H1 (cell line): ENCODE data around the gene C6orf62. TPM values are rescaled to one million over a fixed set of nuclear protein-coding genes. Genes with fewer than 3 reads are reported as not detected.

Experiments used
- CTCF ChIA-PET: fragments of 300-600 bp; sonication (Branson Sonifier 250); formaldehyde crosslinking; loops from one replicate; lab custom pipeline; 2021; ENCODE audit not compliant: partially characterized antibody; lab: Charles Lee
- POLR2A ChIA-PET: fragments of 300-600 bp; sonication (Branson Sonifier 250); formaldehyde crosslinking; loops from one replicate; lab custom pipeline; 2021; ENCODE audit warnings: inconsistent platforms; ENCODE audit not compliant: partially characterized antibody; lab: Charles Lee
- DNase-seq, 2 experiments: peaks; one replicate each; pipeline versions ENCODE4 v3.0.0 to v3.0.0-alpha.2; 2010 to 2022; ENCODE audit warnings: low spot score in 2 of 2, low read depth in 1 of 2, mixed read lengths in 1 of 2
- FAIRE-seq: peaks from 2 replicates; lab custom pipeline; 2011; peaks lifted over from hg19 to GRCh38; lab: Jason Lieb, UNC
- H2AFZ ChIP-seq: 2 replicates; pipeline ENCODE4 v1.8.1; 2012; ENCODE audit warnings: low read length, inconsistent platforms
- H2AK5ac ChIP-seq: 2 replicates; pipeline ENCODE4 v1.6.1; 2013; ENCODE audit warnings: low read depth, low read length
- H2BK120ac ChIP-seq: replicated peaks from 2 replicates; pipeline ENCODE3; 2013; ENCODE audit warnings: low read depth, low read length, inconsistent platforms
- H2BK12ac ChIP-seq: 2 replicates; pipeline ENCODE4 v1.6.1; 2013; ENCODE audit warnings: low read depth, low read length
- H2BK15ac ChIP-seq: 2 replicates; pipeline ENCODE4 v1.6.1; 2013; ENCODE audit warnings: low read length
- H2BK20ac ChIP-seq: 2 replicates; pipeline ENCODE4 v1.6.1; 2013; ENCODE audit warnings: low read length
- H2BK5ac ChIP-seq: 2 replicates; pipeline ENCODE4 v1.6.1; 2013; ENCODE audit warnings: low read depth, low read length
- H3K14ac ChIP-seq: 2 replicates; pipeline ENCODE4 v1.6.1; 2013; ENCODE audit warnings: inconsistent platforms; ENCODE audit not compliant: insufficient read length
- H3K18ac ChIP-seq: 2 replicates; pipeline ENCODE4 v1.6.1; 2013; ENCODE audit warnings: low read length; ENCODE audit errors: extremely low read depth
- H3K23ac ChIP-seq: 2 replicates; pipeline ENCODE4 v1.6.1; 2013; ENCODE audit warnings: inconsistent platforms; ENCODE audit not compliant: insufficient read length
- H3K23me2 ChIP-seq: 2 replicates; pipeline ENCODE4 v1.6.1; 2013; ENCODE audit warnings: low read depth, low read length
- H3K27ac ChIP-seq: 2 replicates; pipeline ENCODE4 v1.6.1; 2011; ENCODE audit warnings: low read depth, low read length, inconsistent platforms
- H3K27me3 ChIP-seq, 4 experiments: replicated peaks in 1 of 4; 1 replicate in 1 of 4; 2 replicates in 3 of 4; pipeline versions ENCODE4 v1.6.1 to v1.8.1; 2011 to 2013; ENCODE audit warnings: low read length in 3 of 4, mild to moderate bottlenecking in 3 of 4, inconsistent platforms in 2 of 4, mixed read lengths in 2 of 4, moderate library complexity in 1 of 4; ENCODE audit not compliant: control insufficient read depth in 3 of 4, insufficient read depth in 3 of 4; ENCODE audit errors: extremely low read depth in 1 of 4
- H3K36me3 ChIP-seq, 4 experiments: 2 replicates each; pipeline versions ENCODE4 v1.6.1 to v1.8.1; 2011 to 2013; ENCODE audit warnings: mild to moderate bottlenecking in 4 of 4, low read length in 3 of 4, moderate library complexity in 2 of 4, control low read depth in 1 of 4, inconsistent platforms in 1 of 4; ENCODE audit not compliant: insufficient read depth in 4 of 4, control insufficient read depth in 2 of 4
- H3K4ac ChIP-seq: replicated peaks from 2 replicates; pipeline ENCODE3; 2013; ENCODE audit warnings: low read length, low read depth, mixed read lengths, inconsistent platforms; ENCODE audit not compliant: insufficient read length
- H3K4me1 ChIP-seq, 4 experiments: replicated peaks in 1 of 4; 1 replicate in 1 of 4; 2 replicates in 3 of 4; pipeline versions ENCODE4 v1.6.1 to v1.8.1; 2011 to 2013; ENCODE audit warnings: low read length in 3 of 4, inconsistent platforms in 2 of 4, mixed read lengths in 1 of 4; ENCODE audit not compliant: insufficient read depth in 4 of 4, control insufficient read depth in 3 of 4
- H3K4me2 ChIP-seq, 2 experiments: 2 replicates each; pipeline versions ENCODE4 v1.6.1 to v1.8.1; 2011 to 2013; ENCODE audit warnings: low read depth in 2 of 2, low read length in 2 of 2, control low read depth in 1 of 2, inconsistent platforms in 1 of 2, mild to moderate bottlenecking in 1 of 2; ENCODE audit not compliant: insufficient read depth in 1 of 2
- H3K4me3 ChIP-seq, 4 experiments: fragments of 200-600, 300-600 bp in 1 of 4; sonication (generic), shearing (Covaris generic), sonication (Bioruptor Twin) in 1 of 4; 2 replicates each; pipeline versions ENCODE4 v1.5.1 to v1.8.1; 2011 to 2016; ENCODE audit warnings: low read length in 4 of 4, low read depth in 3 of 4, control low read depth in 2 of 4, inconsistent platforms in 2 of 4, mild to moderate bottlenecking in 2 of 4, mixed read lengths in 1 of 4, moderate library complexity in 1 of 4; ENCODE audit not compliant: insufficient read depth in 2 of 4; ENCODE audit errors: extremely low read depth in 1 of 4
- H3K56ac ChIP-seq: replicated peaks from 2 replicates; pipeline ENCODE3; 2013; ENCODE audit warnings: low read depth, mild to moderate bottlenecking, mixed read lengths, low read length, inconsistent platforms; ENCODE audit not compliant: insufficient read length
- H3K79me1 ChIP-seq: 2 replicates; pipeline ENCODE4 v1.6.1; 2013; ENCODE audit warnings: low read depth, low read length, control low read depth
- H3K79me2 ChIP-seq, 2 experiments: 2 replicates each; pipeline versions ENCODE4 v1.6.1 to v1.8.1; 2012 to 2013; ENCODE audit warnings: low read length in 2 of 2, mild to moderate bottlenecking in 2 of 2, inconsistent platforms in 1 of 2; ENCODE audit not compliant: insufficient read depth in 2 of 2, control insufficient read depth in 1 of 2
- H3K9ac ChIP-seq, 4 experiments: replicated peaks in 1 of 4; 1 replicate in 1 of 4; 2 replicates in 3 of 4; pipeline versions ENCODE4 v1.6.1 to v1.8.1; 2011 to 2013; ENCODE audit warnings: low read depth in 3 of 4, low read length in 3 of 4, control low read depth in 2 of 4, mild to moderate bottlenecking in 2 of 4, moderate library complexity in 2 of 4, inconsistent platforms in 1 of 4; ENCODE audit errors: extremely low read depth in 1 of 4
- H3K9me3 ChIP-seq, 2 experiments: 2 replicates each; pipeline versions ENCODE4 v1.6.1 to v1.8.1; 2012 to 2013; ENCODE audit warnings: mild to moderate bottlenecking in 2 of 2, moderate library complexity in 2 of 2, control low read depth in 1 of 2, inconsistent platforms in 1 of 2, low read depth in 1 of 2, low read length in 1 of 2, mixed read lengths in 1 of 2; ENCODE audit not compliant: insufficient read depth in 2 of 2
- H4K20me1 ChIP-seq, 2 experiments: replicated peaks in 1 of 2; 2 replicates each; pipeline versions ENCODE3 to v1.8.1; 2011 to 2013; ENCODE audit warnings: inconsistent platforms in 2 of 2, low read length in 2 of 2, mild to moderate bottlenecking in 1 of 2; ENCODE audit not compliant: insufficient read depth in 2 of 2, control insufficient read depth in 1 of 2
- H4K5ac ChIP-seq: 2 replicates; pipeline ENCODE4 v1.6.1; 2013; ENCODE audit warnings: low read length, low read depth, mixed read lengths, inconsistent platforms; ENCODE audit not compliant: insufficient read length
- H4K8ac ChIP-seq: 2 replicates; pipeline ENCODE4 v1.8.0; 2013; ENCODE audit warnings: mild to moderate bottlenecking, moderate library complexity, low read length, inconsistent platforms; ENCODE audit not compliant: insufficient read depth; ENCODE audit errors: extremely low read depth
- H4K91ac ChIP-seq: replicated peaks from 2 replicates; pipeline ENCODE3; 2013; ENCODE audit warnings: low read length, mixed read lengths, inconsistent platforms; ENCODE audit not compliant: insufficient read length
- CBX5 ChIP-seq: fragments of 300-800, 300-1000 bp; sonication (generic); IDR thresholded peaks from 2 replicates; pipeline ENCODE4 v1.7.1; 2016; ENCODE audit warnings: antibody characterized with exemption, low read length, low read depth
- CHD1 ChIP-seq: IDR thresholded peaks from 2 replicates; pipeline ENCODE4 v1.6.1; 2012; ENCODE audit warnings: low read depth, low read length, improper control_type of control experiment
- CTBP2 ChIP-seq: IDR thresholded peaks from 2 replicates; pipeline ENCODE4 v1.7.0; 2011; ENCODE audit warnings: borderline replicate concordance, mild to moderate bottlenecking, moderate library complexity, mixed read lengths, low read length; ENCODE audit not compliant: insufficient read depth, insufficient read length
- EP300 ChIP-seq, 2 experiments: IDR thresholded peaks; 1 replicate in 1 of 2; 2 replicates in 1 of 2; pipeline ENCODE4 v1.6.1; 2011 to 2012; ENCODE audit warnings: low read depth in 2 of 2, low read length in 2 of 2, mild to moderate bottlenecking in 2 of 2, borderline replicate concordance in 1 of 2, inconsistent platforms in 1 of 2, moderate library complexity in 1 of 2
- GTF2F1 ChIP-seq: IDR thresholded peaks from 2 replicates; pipeline ENCODE4 v1.6.1; 2012; ENCODE audit warnings: low read depth, low read length, improper control_type of control experiment, borderline replicate concordance
- KDM5A ChIP-seq: fragments of 200-600 bp; IDR thresholded peaks from 2 replicates; pipeline ENCODE4 v1.7.1; 2012; ENCODE audit warnings: mild to moderate bottlenecking, low read length, inconsistent platforms, mixed read lengths
- NANOG ChIP-seq: IDR thresholded peaks from 2 replicates; pipeline ENCODE4 v1.6.1; 2011; ENCODE audit warnings: low read length, low read depth, mild to moderate bottlenecking, inconsistent platforms; ENCODE audit not compliant: insufficient read depth, poor library complexity, severe bottlenecking
- RFX5 ChIP-seq: IDR thresholded peaks from 2 replicates; pipeline ENCODE4 v1.6.1; 2011; ENCODE audit warnings: low read depth, low read length, improper control_type of control experiment, borderline replicate concordance
- RXRA ChIP-seq: IDR thresholded peaks from 2 replicates; pipeline ENCODE4 v1.6.1; 2011; ENCODE audit warnings: low read depth, mild to moderate bottlenecking, low read length, moderate library complexity; ENCODE audit not compliant: insufficient read depth
- SP1 ChIP-seq: IDR thresholded peaks from 2 replicates; pipeline ENCODE4 v1.6.1; 2011; ENCODE audit warnings: low read depth, low read length
- TCF12 ChIP-seq: IDR thresholded peaks from 2 replicates; pipeline ENCODE4 v1.6.1; 2011; ENCODE audit warnings: low read depth, mild to moderate bottlenecking, low read length
- WGBS, 2 experiments: shearing (Covaris generic) in 1 of 2; methylation state at CpG; one replicate each; pipeline versions ENCODE4 v1.1.6 to v1.1.7; 2013 to 2015; ENCODE audit warnings: low lambda C conversion rate in 2 of 2, mixed read lengths in 2 of 2, inconsistent platforms in 1 of 2, low coverage in 1 of 2, missing lambda C conversion rate in 1 of 2; ENCODE audit not compliant: insufficient replicate concordance in 2 of 2, insufficient coverage in 1 of 2, insufficient read length in 1 of 2; ENCODE audit errors: extremely low coverage in 1 of 2, missing lambda C conversion rate in 1 of 2; 5-methylcytosine and 5-hydroxymethylcytosine counted together
- polyA plus RNA-seq, 7 experiments: library from polyadenylated mRNA; depleted of rRNA in 3 of 7; stranded (reverse) in 5 of 7; unstranded in 2 of 7; fragments of >200 nt in 5 of 7; fragments of 200-250 nt in 2 of 7; gene quantifications; 1 replicate in 5 of 7; 2 replicates in 1 of 7; 4 replicates in 1 of 7; pipeline versions ENCODE4 v1.2.1 to v1.2.3, GENCODE V29; 2011 to 2013; ENCODE audit warnings: missing spikeins in 2 of 7, mixed read lengths in 2 of 7
- total RNA-seq: library from RNA; stranded (reverse); fragmentation: NEBNext Ultra II Directional; extraction: Animal tissue kit (Norgen Biotek cat#: 25700); gene quantifications from 2 replicates; pipeline ENCODE4 v1.2.1, GENCODE V29; 2021

Gene C6orf62
- total and polyA plus RNA-seq, 2 of the 8 experiments (the other 6 are each of a cell fraction or from before 2014, with no cell fraction given) = 25.6 to 101 TPM

- Histone ChIP-seq H3K23me2 (peaks cover 13% of the 10 kb centered on the region), H2BK20ac (no peak overlapping the region), H4K8ac (no peak overlapping the region), H2BK5ac (no peak overlapping the region), H2AFZ (no peak overlapping the region), H3K27ac (no peak overlapping the region), H3K4me3 (no peak overlapping the region), H2BK12ac (no peak overlapping the region), H3K36me3 (peaks cover 5 to 17% (median 11%) of the 10 kb centered on the region in 4 experiments; a peak in 7 of 8 replicates), H3K4me1 (peaks cover 2 to 7% (median 2%) of the 10 kb centered on the region in 4 experiments; a peak in 5 of 7 replicates), H3K23ac (no peak overlapping the region), H3K9ac (no peak overlapping the region), H3K4ac (no peak overlapping the region), H3K79me2 (peaks cover 0 to 66% of the 10 kb centered on the region in 2 experiments; a peak in 3 of 4 replicates), H3K79me1 (peaks cover 10% of the 10 kb centered on the region), H3K14ac (no peak overlapping the region), H3K56ac (no peak overlapping the region), H3K18ac (no peak overlapping the region), H4K20me1 (peaks cover 0 to 3% of the 10 kb centered on the region in 2 experiments), H3K27me3 (no peaks in the 10 kb centered on the region), H3K9me3 (no peaks in the 10 kb centered on the region), H4K5ac (no peak overlapping the region), H2BK120ac (no peak overlapping the region), H2AK5ac (no peak overlapping the region), H3K4me2 (no peak overlapping the region), H4K91ac (no peak overlapping the region), H2BK15ac (no peak overlapping the region)
- WGBS, 2 experiments = 100% methylated on average over 1 of the region's 1 CpG; no CpG with 5 or more reads in 1 of the 2 experiments
- ChIA-PET POLR2A (interaction anchor here (1.1 kb wide), 1 partner anchor 64 kb away, joined by 3 read pairs; no protein-coding TSS in a partner anchor), CTCF (interaction anchor here (0.9 to 1.3 kb wide), 2 partner anchors 79 to 82 kb away, joined by 3 read pairs; no protein-coding TSS in a partner anchor)
- DNase-seq (no peak), FAIRE-seq (no peak)
- no peak for TF ChIP-seq CBX5
- no peak for TF ChIP-seq CTBP2
- no peak for TF ChIP-seq EP300 (IDR thresholded peaks at IDR 0.05; ENCODE audit: borderline replicate concordance in 1 of 2, low read depth in 2 of 2, low read length in 2 of 2)
- no peak for TF ChIP-seq SP1
- no peak for TF ChIP-seq GTF2F1
- TF ChIP-seq CHD1 = no peak
- no peak for TF ChIP-seq NANOG
- no peak for TF ChIP-seq RFX5
- no peak for TF ChIP-seq KDM5A
- TF ChIP-seq RXRA = no peak
- no peak for TF ChIP-seq TCF12
These were observed 55.8 kb downstream of the C6orf62 start for GRCh38 chr6:24663189-24663588.
